K562 (cell line): ENCODE measurements around the gene SPPL3. TPM values are rescaled to one million over a fixed set of nuclear protein-coding genes. Genes with fewer than 3 reads are reported as not detected.

ENCODE experiments used
- ATF1 ChIP-seq, 2 experiments: fragments of 450-650 bp in 1 of 2; IDR thresholded peaks; 2 replicates each; pipeline ENCODE4 v1.6.1; 2016; ENCODE audit warnings: missing compliant biosample characterization in 1 of 2, missing genetic modification characterization in 1 of 2
- ETS2 ChIP-seq: IDR thresholded peaks from 2 replicates; pipeline ENCODE4 v1.6.1; 2016; ENCODE audit warnings: borderline replicate concordance, missing genetic modification characterization, mild to moderate bottlenecking, moderate library complexity, missing compliant biosample characterization; ENCODE audit not compliant: poor library complexity, severe bottlenecking
- LARP7 ChIP-seq: fragments of 450-650 bp; IDR thresholded peaks from 2 replicates; pipeline ENCODE4 v1.6.1; 2016
- MAFK ChIP-seq: IDR thresholded peaks from 2 replicates; pipeline ENCODE4 v1.6.1; 2011; ENCODE audit warnings: low read length, improper control_type of control experiment
- ZNF311 ChIP-seq: fragments of 250-450 bp; sonication (Bioruptor Pico); IDR thresholded peaks from 2 replicates; pipeline ENCODE4 v1.4.0; 2020; ENCODE audit warnings: mild to moderate bottlenecking, moderate library complexity
- polyA plus RNA-seq, 8 experiments: library from polyadenylated mRNA; depleted of rRNA in 4 of 8; stranded (reverse) in 5 of 8; unstranded in 3 of 8; fragments of >200 nt; fragmentation: Nextera tagmentation in 2 of 8; fragmentation: Illumina TruSeq in 1 of 8; extraction: Ambion mirVana in 2 of 8; extraction: Trizol in 1 of 8; gene quantifications; 2 replicates each; pipeline versions ENCODE4 v1.2.1 to v1.2.3, GENCODE V29; 2011 to 2014; ENCODE audit warnings: inconsistent platforms in 1 of 8, missing spikeins in 1 of 8
- total RNA-seq, 7 experiments: library from RNA; depleted of rRNA in 6 of 7; stranded (reverse); fragments of >200 nt in 6 of 7; fragmentation: Illumina TruSeq in 2 of 7; extraction: Trizol in 2 of 7; gene quantifications; 2 replicates each; pipeline versions ENCODE4 v1.2.1 to v1.2.3, GENCODE V29; 2011 to 2021; ENCODE audit warnings: low replicate concordance in 1 of 7
- TF ChIP-seq, protein P1 (sequence below): fragments of 450-650 bp; IDR thresholded peaks from 2 replicates; pipeline ENCODE4 v1.6.1; 2017; ENCODE audit warnings: antibody characterized with exemption, mild to moderate bottlenecking
- TF ChIP-seq, protein P2 (sequence below): fragments of 200-400 bp; formaldehyde crosslinking; IDR thresholded peaks from 2 replicates; pipeline ENCODE4 v1.6.1; 2017; ENCODE audit warnings: mild to moderate bottlenecking, low read depth, low read length, moderate library complexity

SPPL3 gene
- total and polyA plus RNA-seq, 9 of the 15 experiments (the other 6 are each of a cell fraction or from before 2014, with no cell fraction given), result 2.9 to 32.1 (median 7.1) TPM

DNA sequence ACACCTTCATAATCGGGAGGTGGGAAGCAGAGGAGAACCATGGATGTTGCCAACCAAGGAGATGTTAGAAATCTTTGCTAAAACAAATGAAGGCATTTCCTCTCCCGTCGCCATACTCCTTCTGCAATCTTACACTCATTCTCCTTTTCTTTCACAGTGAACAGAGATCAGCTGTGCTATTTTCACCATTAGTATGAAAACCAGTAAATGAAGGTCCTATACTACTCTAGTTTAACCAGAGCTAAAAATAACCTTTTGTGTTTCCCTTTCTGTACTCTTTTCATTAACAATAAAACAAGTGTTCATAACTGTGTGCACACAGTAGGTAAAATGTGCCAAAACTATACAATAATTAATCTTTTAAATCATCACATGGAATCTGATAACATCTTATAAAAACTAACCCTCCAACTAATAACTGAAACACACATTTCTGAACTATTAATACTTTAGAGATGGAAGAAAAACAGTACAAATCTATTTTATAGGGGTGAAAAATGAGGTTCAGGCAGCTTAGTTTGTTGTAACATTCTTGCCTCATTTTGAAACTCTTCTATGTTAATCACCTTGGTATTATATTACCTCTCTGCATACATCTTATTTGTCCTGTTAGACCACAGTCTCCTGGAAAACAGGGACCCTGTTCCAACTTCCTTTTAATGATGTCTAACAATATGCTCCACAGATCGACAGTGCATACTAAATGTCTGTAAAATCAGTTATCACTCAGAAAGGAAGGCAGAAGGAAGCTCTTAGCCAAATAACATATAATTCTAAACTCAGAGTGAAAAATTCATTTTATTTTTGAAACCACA lies 69.5 kb downstream of the SPPL3 start (continued):
- TF ChIP-seq, protein P1, sequence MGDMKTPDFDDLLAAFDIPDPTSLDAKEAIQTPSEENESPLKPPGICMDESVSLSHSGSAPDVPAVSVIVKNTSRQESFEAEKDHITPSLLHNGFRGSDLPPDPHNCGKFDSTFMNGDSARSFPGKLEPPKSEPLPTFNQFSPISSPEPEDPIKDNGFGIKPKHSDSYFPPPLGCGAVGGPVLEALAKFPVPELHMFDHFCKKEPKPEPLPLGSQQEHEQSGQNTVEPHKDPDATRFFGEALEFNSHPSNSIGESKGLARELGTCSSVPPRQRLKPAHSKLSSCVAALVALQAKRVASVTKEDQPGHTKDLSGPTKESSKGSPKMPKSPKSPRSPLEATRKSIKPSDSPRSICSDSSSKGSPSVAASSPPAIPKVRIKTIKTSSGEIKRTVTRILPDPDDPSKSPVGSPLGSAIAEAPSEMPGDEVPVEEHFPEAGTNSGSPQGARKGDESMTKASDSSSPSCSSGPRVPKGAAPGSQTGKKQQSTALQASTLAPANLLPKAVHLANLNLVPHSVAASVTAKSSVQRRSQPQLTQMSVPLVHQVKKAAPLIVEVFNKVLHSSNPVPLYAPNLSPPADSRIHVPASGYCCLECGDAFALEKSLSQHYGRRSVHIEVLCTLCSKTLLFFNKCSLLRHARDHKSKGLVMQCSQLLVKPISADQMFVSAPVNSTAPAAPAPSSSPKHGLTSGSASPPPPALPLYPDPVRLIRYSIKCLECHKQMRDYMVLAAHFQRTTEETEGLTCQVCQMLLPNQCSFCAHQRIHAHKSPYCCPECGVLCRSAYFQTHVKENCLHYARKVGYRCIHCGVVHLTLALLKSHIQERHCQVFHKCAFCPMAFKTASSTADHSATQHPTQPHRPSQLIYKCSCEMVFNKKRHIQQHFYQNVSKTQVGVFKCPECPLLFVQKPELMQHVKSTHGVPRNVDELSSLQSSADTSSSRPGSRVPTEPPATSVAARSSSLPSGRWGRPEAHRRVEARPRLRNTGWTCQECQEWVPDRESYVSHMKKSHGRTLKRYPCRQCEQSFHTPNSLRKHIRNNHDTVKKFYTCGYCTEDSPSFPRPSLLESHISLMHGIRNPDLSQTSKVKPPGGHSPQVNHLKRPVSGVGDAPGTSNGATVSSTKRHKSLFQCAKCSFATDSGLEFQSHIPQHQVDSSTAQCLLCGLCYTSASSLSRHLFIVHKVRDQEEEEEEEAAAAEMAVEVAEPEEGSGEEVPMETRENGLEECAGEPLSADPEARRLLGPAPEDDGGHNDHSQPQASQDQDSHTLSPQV, result no peak
- TF ChIP-seq MAFK (no peak), LARP7 (no peak), ETS2 (tag) (no peak), ATF1 (CRISPR knock-in tag; IDR thresholded peaks at IDR 0.05) (no peak), ATF1 (tag; IDR thresholded peaks at IDR 0.05) (no peak), ZNF311 (CRISPR knock-in tag) (no peak)
- TF ChIP-seq, protein P2, sequence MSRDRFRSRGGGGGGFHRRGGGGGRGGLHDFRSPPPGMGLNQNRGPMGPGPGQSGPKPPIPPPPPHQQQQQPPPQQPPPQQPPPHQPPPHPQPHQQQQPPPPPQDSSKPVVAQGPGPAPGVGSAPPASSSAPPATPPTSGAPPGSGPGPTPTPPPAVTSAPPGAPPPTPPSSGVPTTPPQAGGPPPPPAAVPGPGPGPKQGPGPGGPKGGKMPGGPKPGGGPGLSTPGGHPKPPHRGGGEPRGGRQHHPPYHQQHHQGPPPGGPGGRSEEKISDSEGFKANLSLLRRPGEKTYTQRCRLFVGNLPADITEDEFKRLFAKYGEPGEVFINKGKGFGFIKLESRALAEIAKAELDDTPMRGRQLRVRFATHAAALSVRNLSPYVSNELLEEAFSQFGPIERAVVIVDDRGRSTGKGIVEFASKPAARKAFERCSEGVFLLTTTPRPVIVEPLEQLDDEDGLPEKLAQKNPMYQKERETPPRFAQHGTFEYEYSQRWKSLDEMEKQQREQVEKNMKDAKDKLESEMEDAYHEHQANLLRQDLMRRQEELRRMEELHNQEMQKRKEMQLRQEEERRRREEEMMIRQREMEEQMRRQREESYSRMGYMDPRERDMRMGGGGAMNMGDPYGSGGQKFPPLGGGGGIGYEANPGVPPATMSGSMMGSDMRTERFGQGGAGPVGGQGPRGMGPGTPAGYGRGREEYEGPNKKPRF, result no peak
